Left lung (tissue), 10 donors: ENCODE data around the gene ELOF1. TPM values are rescaled to one million over a fixed set of nuclear protein-coding genes. Genes with fewer than 3 reads are reported as not detected.
"Not testable (repeated sequence)": the region's sequence is repeated elsewhere in the genome, so short reads cannot be mapped to it uniquely, and the experiment has no call there.

Source experiments
- ATAC-seq: fragments of 200-7000 bp; cut with Tn5 transposase; one replicate; pipeline ENCODE4 v1.9.1; 2020; ENCODE audit warnings: moderate library complexity
- DNase-seq, 4 donors: peaks; one replicate each; pipeline ENCODE4 v3.0.0-alpha.2; 2013 to 2020
- H3K27ac ChIP-seq, 2 donors: fragments of 200-600 bp; sonication (generic) in 1 of 2; one replicate each; pipeline versions ENCODE4 v1.5.0 to v1.8.0; 2020 to 2021
- H3K27me3 ChIP-seq, 2 donors: fragments of 200-600 bp; sonication (generic) in 1 of 2; one replicate each; pipeline versions ENCODE4 v1.5.0 to v1.8.0; 2020 to 2021
- H3K36me3 ChIP-seq, 2 donors: fragments of 200-600 bp; sonication (generic) in 1 of 2; one replicate each; pipeline versions ENCODE4 v1.5.0 to v1.8.0; 2020 to 2021
- H3K4me1 ChIP-seq, 2 donors: fragments of 200-600 bp; one replicate each; pipeline ENCODE4 v1.8.0; 2021
- H3K4me3 ChIP-seq, 2 donors: fragments of 200-600 bp; sonication (generic) in 1 of 2; one replicate each; pipeline versions ENCODE4 v1.5.0 to v1.8.0; 2020 to 2021; ENCODE audit warnings: mild to moderate bottlenecking in 1 of 2
- H3K9me3 ChIP-seq, 2 donors: fragments of 200-600 bp; sonication (generic) in 1 of 2; one replicate each; pipeline versions ENCODE4 v1.5.0 to v1.8.0; 2020 to 2021
- intact Hi-C, 2 donors: fragments of 100-400 bp; cut with DNase I; formaldehyde crosslinking; loops; one replicate each; pipeline versions ENCODE4 v1.11.2 to v1.14.2; 2022
- polyA plus RNA-seq, 6 donors: library from polyadenylated mRNA; unstranded; fragments of 120-200 nt; gene quantifications; one replicate each; pipeline ENCODE4 v1.2.1, GENCODE V29; 2013; ENCODE audit not compliant: insufficient read length in 6 of 6
- total RNA-seq, 2 donors: library from RNA; stranded (reverse); fragmentation: NEBNext Ultra II Directional; extraction: Animal tissue kit (Norgen Biotek cat#: 25700); gene quantifications; one replicate each; pipeline ENCODE4 v1.2.1, GENCODE V29; 2021
- TF ChIP-seq, protein P1 (sequence below), 2 donors: fragments of 200-600 bp; sonication (generic) in 1 of 2; IDR thresholded peaks; one replicate each; pipeline versions ENCODE4 v1.5.0 to v1.8.0; 2021; ENCODE audit warnings: antibody characterized with exemption in 2 of 2
- donor health status: DM: no; HTN: yes; CAD: no.
- donor health status: DM: no; HTN: no; CAD: no.

Gene ELOF1
- total and polyA plus RNA-seq, 8 donors: 38.0 to 53.4 (median 47.5) TPM

DNA sequence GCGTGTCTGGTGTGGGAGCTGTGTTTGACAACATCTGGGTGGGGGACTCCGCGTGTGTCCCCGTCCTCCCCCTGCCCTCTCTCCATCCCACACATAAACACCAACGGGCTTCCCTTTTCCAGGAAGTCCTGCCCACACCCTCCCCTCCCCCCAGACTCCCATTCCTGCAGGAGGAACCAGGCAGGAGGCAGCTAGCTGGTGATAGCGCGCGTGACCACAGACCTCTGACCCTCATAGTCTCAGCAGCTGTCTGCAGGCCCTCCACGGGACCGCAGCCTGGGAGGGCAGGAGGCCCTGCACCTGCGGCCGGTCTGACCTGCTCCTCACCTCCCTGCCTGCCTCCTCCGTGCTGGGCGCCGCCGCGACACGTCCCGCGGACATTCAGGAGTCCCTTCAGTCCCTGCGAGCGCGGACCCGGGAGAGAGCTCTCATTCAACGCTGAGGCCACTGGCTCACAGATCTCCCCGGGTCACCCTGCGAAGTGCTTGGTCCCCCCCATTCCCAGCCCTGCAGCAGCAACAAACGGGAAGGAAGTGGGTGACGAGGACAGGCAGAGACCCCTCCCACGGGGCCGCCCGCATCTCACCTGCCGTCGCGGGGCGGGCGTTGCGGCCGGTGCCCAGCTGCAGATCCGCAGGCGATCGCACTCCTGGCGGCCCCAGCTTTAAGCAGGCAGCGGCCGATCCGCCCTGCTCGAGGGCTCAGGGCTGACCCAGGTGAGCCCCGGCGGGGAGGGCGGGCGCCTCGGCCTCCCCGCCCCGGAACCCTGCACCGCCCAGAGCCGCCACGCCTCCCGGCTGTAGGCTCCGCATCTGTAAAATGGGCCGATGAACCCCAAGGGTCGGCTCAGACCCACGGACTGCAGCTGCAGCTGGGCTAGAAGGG is 19.5 kb upstream of the ELOF1 start:
- no peaks in the 10 kb centered on the region for H3K9me3 ChIP-seq
- H3K4me3 ChIP-seq: peak overlapping the region; percentile 31 to 56
- peaks cover 0 to 76% of the 10 kb centered on the region in 2 donors for H3K4me1 ChIP-seq
- peak overlapping the region; percentile 68 to 80 for H3K27ac ChIP-seq
- peaks cover 0 to 16% of the 10 kb centered on the region in 2 donors for H3K27me3 ChIP-seq
- peaks cover 0 to 20% of the 10 kb centered on the region in 2 donors for H3K36me3 ChIP-seq
- ATAC-seq (peak; percentile 69), DNase-seq (peak in 2 of 4 donors; percentile 88 to 93)
- intact Hi-C loops: no loop called here
- TF ChIP-seq, protein P1, sequence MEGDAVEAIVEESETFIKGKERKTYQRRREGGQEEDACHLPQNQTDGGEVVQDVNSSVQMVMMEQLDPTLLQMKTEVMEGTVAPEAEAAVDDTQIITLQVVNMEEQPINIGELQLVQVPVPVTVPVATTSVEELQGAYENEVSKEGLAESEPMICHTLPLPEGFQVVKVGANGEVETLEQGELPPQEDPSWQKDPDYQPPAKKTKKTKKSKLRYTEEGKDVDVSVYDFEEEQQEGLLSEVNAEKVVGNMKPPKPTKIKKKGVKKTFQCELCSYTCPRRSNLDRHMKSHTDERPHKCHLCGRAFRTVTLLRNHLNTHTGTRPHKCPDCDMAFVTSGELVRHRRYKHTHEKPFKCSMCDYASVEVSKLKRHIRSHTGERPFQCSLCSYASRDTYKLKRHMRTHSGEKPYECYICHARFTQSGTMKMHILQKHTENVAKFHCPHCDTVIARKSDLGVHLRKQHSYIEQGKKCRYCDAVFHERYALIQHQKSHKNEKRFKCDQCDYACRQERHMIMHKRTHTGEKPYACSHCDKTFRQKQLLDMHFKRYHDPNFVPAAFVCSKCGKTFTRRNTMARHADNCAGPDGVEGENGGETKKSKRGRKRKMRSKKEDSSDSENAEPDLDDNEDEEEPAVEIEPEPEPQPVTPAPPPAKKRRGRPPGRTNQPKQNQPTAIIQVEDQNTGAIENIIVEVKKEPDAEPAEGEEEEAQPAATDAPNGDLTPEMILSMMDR (IDR thresholded peaks at IDR 0.05): no peak

DNA sequence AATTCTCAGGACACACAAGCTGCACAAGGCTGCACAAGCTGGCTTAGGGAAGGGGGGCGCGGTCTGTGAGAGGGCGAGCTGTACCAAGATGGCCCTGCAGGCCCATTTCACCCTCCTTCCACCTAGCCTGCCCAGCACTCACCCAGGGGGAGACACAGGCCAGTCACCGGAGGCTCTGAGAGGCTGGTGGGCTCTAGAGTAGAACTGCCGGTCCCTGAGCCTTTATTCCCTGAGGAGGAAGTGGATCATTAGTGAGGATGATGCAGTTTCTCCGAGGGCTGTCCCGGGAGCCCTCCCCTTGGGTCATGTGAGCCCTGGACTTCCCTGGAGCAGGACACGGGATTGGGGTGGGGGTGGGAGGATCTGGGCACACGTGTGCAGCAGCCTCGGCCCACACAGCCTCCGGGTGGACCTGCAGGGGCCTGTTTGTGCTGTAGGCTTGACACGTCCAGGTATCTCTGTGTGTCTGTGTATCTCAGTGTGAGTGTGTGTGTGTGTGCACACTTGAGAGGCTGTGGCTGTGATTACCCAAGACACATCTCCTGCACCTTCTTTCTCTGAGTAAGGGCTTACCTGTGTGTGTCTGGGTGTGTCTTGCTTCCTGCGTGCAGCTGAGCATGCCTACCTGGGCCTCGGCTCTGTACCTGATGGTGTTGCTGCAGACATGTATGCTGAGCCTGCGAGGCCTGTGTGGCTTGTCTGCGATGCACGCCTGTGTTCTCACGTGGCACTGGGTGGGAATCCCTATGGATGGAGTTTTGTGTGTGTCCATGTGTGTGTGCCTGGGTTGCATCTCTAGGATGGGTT is 18.6 kb upstream of the ELOF1 start, which contains the start of gene ACP5:
TSS of gene ACP5 (minus strand) at position 195 of the 807 bp plus-strand sequence. CDS start 328 bp downstream, outside the sequence.
- TF ChIP-seq, protein P1 (IDR thresholded peaks at IDR 0.05): no peak
- peak in 1 of 4 donors; percentile 68 for DNase-seq
- H3K9me3 ChIP-seq: no peaks in the 10 kb centered on the region
- peaks cover 0 to 16% of the 10 kb centered on the region in 2 donors for H3K27me3 ChIP-seq
- ATAC-seq: peak; percentile 17
- peaks cover 0 to 20% of the 10 kb centered on the region in 2 donors for H3K36me3 ChIP-seq
- H3K4me1 ChIP-seq: peaks cover 0 to 68% of the 10 kb centered on the region in 2 donors
- H3K27ac ChIP-seq: peak within 1 kb of the TSS; percentile 68 to 80
- peak within 1 kb of the TSS; percentile 31 to 56 for H3K4me3 ChIP-seq
- intact Hi-C loops: no loop called here

DNA sequence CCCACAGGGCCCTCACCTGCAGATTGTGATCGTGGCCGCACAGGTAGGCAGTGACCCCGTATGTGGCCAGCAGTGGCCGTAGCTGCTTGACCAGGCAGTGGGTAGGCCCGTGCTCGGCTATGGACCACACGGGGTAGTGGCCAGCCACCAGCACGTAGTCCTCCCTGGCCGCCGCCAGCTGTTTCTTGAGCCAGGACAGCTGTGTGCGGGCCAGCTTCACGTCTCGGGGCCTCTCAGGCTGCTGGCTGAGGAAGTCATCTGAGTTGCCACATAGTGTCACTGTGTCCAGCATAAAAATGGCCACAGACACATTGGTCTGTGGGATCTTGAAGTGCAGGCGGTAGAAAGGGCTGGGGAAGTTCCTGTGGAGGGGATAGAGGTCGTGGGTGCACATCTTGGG is 17.2 kb upstream of the ELOF1 start:
- peaks cover 0 to 20% of the 10 kb centered on the region in 2 donors for H3K36me3 ChIP-seq
- no peak for ATAC-seq

DNA sequence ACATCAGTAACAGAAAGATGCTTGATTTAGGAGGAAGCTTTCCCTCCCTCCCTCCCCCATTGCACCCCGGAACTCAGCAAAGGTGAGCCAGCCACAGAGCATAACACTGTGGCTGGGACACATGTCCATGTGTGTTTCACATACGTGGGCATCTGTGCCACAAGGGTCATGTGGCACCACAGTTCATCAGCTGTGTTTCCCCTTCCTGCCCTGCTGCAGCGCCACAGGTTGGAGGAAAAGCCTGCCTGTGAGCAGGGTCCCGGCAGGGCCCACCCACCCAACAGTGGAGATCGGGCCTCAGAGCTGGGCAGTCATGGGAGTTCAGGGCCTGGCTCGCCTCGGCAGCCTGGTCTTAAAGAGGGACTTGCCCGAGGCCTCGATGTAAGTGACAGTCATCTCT is 15.7 kb upstream of the ELOF1 start:
- peaks cover 0 to 20% of the 10 kb centered on the region in 2 donors for H3K36me3 ChIP-seq
- no peaks in the 10 kb centered on the region for H3K9me3 ChIP-seq
- intact Hi-C loops: no loop called here
- ATAC-seq: no peak
- TF ChIP-seq, protein P1 (IDR thresholded peaks at IDR 0.05): no peak
- no peak overlapping the region for H3K4me3 ChIP-seq
- H3K27ac ChIP-seq: no peak overlapping the region
- H3K4me1 ChIP-seq: peaks cover 0 to 38% of the 10 kb centered on the region in 2 donors
- H3K27me3 ChIP-seq: peaks cover 0 to 16% of the 10 kb centered on the region in 2 donors
- DNase-seq: no peak

More for the DNA sequence above, 17.2 kb upstream of the ELOF1 start:
- TF ChIP-seq, protein P1 (IDR thresholded peaks at IDR 0.05): no peak
- Histone ChIP-seq H3K27ac (peak overlapping the region in 1 of 2 donors; percentile 80), H3K4me3 (peak overlapping the region in 1 of 2 donors; percentile 56), H3K27me3 (peaks cover 0 to 16% of the 10 kb centered on the region in 2 donors), H3K4me1 (peaks cover 0 to 53% of the 10 kb centered on the region in 2 donors), H3K9me3 (no peaks in the 10 kb centered on the region)
- intact Hi-C loops: no loop called here
- peak in 1 of 4 donors; percentile 78 for DNase-seq

DNA sequence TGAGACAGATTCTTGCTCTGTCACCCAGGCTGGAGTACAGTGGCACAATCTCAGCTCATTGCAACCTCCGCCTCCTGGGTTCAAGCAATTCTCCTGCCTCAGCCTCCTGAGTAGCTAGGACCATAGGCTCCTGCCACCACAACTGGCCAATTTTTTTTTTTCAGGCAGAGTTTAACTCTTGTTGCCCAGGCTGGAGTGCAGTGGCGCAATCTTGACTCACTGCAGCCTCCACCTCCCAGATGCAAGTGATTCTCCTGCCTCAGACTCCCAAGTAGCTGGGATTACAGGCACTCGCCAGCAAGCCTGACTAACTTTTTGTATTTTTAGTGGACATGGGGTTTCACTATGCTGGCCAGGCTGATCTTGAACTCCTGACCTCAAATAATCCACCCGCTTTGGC is 14.7 kb upstream of the ELOF1 start:
- ATAC-seq, H3K9me3 ChIP-seq, H3K4me3 ChIP-seq, DNase-seq, H3K27me3 ChIP-seq, H3K27ac ChIP-seq, intact Hi-C loops: not testable (repeated sequence)
- Histone ChIP-seq H3K36me3 (peaks cover 0 to 20% of the 10 kb centered on the region in 2 donors), H3K4me1 (peaks cover 0 to 33% of the 10 kb centered on the region in 2 donors)

DNA sequence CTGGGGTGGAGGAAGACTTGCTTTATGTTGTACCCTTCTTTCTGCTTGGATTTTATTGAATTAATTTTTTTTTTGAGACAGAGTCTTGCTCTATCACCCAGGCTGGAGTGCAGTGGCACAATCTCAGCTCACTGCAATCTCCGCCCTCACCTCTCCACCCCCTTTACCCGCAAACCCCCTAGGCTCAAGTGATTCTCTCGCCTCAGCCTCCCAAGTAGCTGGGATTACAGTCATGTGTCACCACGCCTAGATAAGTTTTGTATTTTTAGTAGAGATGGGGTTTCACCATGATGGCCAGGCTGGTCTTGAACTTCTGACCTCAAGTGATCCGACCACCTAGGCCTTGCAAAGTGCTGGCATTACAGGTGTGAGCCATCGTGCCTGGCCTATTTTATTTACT is 14.3 kb upstream of the ELOF1 start:
- intact Hi-C loops, H3K9me3 ChIP-seq, H3K27me3 ChIP-seq, DNase-seq, H3K27ac ChIP-seq, H3K4me3 ChIP-seq, ATAC-seq: not testable (repeated sequence)
- Histone ChIP-seq H3K36me3 (peaks cover 0 to 20% of the 10 kb centered on the region in 2 donors), H3K4me1 (peaks cover 0 to 31% of the 10 kb centered on the region in 2 donors)
